Type B pancreatic cell (in vitro differentiated cells): ENCODE measurements around the gene C19orf25. TPM values are rescaled to one million over a fixed set of nuclear protein-coding genes. Genes with fewer than 3 reads are reported as not detected.
A peak's percentile ranks its signal among the peaks of the same experiment; 100 is the strongest.

Experiments used
- DNase-seq: peaks from one replicate; pipeline ENCODE4 v3.0.0; 2021; ENCODE audit warnings: mixed read lengths; ENCODE audit not compliant: unreplicated experiment; ENCODE audit errors: extremely low spot score
- H3K27ac Mint-ChIP-seq: 2 replicates; pipeline ENCODE4 v1.8.0; 2021; ENCODE audit warnings: mild to moderate bottlenecking, mixed read lengths
- H3K27me3 Mint-ChIP-seq: 2 replicates; pipeline ENCODE4 v1.8.0; 2021; ENCODE audit warnings: mixed read lengths
- H3K36me3 Mint-ChIP-seq: 2 replicates; pipeline ENCODE4 v1.8.0; 2021; ENCODE audit warnings: mixed read lengths
- H3K4me1 Mint-ChIP-seq: one replicate; pipeline ENCODE4 v1.8.0; 2021; ENCODE audit warnings: mixed read lengths; ENCODE audit not compliant: unreplicated experiment
- H3K4me3 Mint-ChIP-seq: 2 replicates; pipeline ENCODE4 v1.8.0; 2021; ENCODE audit warnings: mild to moderate bottlenecking, mixed read lengths
- H3K9me3 Mint-ChIP-seq: 2 replicates; pipeline ENCODE4 v1.8.0; 2021; ENCODE audit warnings: mixed read lengths
- total RNA-seq: library from RNA; stranded (reverse); gene quantifications from 2 replicates; pipeline ENCODE4 v1.2.1, GENCODE V29; 2021; ENCODE audit warnings: low replicate concordance
- TF ChIP-seq, protein P1 (sequence below): fragments of 200-600 bp; sonication (generic); conservative IDR thresholded peaks from 2 replicates; pipeline ENCODE4 v1.5.0; 2021; ENCODE audit warnings: antibody characterized with exemption, mild to moderate bottlenecking

Gene C19orf25
- total RNA-seq, 1 donor from 2014 or later, result 37.5 TPM

DNA sequence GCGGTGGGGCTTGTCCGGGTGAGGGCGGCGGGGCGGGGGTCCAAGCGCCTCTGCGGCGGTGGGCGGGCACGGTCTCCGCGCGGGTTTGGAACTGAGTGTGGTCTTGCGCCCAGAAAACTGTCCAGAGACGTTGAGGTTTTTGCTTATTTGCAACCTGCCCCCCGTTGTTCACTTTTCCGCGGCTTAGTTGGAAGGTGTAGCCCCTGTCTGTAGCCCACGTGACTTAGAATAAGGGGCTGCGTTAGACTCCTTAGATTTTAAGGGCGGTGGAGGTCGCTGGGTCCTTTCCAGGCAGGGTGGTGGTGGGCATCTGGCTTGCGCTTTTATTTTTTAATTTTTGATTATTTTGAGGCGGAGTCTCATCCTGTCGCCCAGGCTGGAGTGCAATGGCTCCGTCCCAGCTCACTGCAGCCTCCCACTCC is 40.1 kb downstream of the C19orf25 start:
- TF ChIP-seq, protein P1, sequence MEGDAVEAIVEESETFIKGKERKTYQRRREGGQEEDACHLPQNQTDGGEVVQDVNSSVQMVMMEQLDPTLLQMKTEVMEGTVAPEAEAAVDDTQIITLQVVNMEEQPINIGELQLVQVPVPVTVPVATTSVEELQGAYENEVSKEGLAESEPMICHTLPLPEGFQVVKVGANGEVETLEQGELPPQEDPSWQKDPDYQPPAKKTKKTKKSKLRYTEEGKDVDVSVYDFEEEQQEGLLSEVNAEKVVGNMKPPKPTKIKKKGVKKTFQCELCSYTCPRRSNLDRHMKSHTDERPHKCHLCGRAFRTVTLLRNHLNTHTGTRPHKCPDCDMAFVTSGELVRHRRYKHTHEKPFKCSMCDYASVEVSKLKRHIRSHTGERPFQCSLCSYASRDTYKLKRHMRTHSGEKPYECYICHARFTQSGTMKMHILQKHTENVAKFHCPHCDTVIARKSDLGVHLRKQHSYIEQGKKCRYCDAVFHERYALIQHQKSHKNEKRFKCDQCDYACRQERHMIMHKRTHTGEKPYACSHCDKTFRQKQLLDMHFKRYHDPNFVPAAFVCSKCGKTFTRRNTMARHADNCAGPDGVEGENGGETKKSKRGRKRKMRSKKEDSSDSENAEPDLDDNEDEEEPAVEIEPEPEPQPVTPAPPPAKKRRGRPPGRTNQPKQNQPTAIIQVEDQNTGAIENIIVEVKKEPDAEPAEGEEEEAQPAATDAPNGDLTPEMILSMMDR, result no peak
- H3K4me3 Mint-ChIP-seq, result peak overlapping the region; percentile 95
- H3K36me3 Mint-ChIP-seq, result peaks cover 9% of the 10 kb centered on the region
- H3K9me3 Mint-ChIP-seq, result no peaks in the 10 kb centered on the region
- peaks cover under 1% of the 10 kb centered on the region for H3K27me3 Mint-ChIP-seq
- H3K4me1 Mint-ChIP-seq, result peaks cover 8% of the 10 kb centered on the region
- no peak for DNase-seq
- H3K27ac Mint-ChIP-seq, result peak overlapping the region; percentile 95

DNA sequence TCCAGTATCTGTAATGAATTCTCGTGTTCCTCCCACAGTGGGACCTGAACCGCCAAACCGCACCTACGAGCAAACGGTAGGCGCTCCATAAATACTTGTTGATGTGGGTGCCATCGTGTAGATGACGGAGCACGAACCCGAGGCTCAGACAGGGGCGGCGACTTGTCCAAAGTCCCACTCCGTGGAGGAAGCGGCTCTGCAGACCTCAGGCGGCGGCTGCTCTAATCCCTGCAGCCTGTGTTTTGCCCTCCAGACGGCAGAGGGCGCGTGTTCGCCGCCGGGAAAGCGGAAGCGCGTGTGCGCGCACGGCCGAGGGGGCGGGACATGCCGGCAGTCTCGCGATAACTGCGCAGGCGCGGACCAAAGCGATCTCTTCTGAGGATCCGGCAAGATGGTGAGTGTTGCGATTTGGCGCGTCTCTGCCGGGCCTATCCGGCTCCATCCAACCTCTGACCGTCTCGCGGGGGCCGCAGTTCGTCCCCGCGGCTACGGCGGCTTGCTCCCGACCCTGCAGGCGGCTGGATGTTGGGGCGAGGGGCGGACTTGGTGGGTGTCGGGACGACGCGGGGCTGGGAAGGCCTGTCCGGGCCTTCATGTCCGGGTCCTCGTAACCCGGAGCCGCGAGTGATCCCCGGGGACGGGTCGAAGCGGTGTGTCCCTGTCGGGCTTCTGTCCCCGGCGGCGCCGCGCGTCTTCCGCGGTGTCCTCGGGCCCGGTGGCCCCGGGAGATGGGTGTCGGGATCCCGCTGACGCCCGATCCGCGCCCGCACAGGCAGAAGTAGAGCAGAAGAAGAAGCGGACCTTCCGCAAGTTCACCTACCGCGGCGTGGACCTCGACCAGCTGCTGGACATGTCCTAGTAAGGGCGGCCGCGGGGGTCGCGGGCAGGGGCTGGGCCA is 40.7 kb downstream of the C19orf25 start, which contains the start of gene RPS15:
RPS15 (plus strand) TSS at position 362 of the 898 bp plus-strand sequence; CDS start at position 392, 30 bp downstream.
- TF ChIP-seq, protein P1, result peak; percentile 91
- Mint-ChIP-seq H3K4me3 (peak within 1 kb of the TSS; percentile 95), H3K27me3 (no peaks in the 10 kb centered on the region), H3K9me3 (no peaks in the 10 kb centered on the region), H3K27ac (peak within 1 kb of the TSS; percentile 95), H3K4me1 (peaks cover 8% of the 10 kb centered on the region), H3K36me3 (peaks cover 9% of the 10 kb centered on the region)
- peak; percentile 98 for DNase-seq

DNA sequence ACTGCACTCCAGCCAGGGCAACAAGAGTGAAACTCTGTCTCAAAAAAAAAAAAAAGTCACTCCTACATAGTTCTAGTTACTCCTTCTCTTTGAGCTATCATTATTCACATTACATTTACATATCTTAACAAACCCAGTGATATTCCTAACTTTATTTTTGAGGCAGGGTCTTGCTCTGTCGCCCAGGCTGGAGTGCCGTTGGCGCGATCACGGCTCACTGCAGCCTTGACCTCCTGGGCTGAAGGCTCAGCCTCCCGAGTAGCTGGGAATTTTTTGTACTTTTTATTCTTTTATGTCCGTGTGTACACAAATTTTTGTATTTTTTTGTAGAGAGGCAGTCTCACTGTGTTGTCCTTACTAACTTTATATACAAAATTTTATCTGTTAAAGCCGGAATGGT is 41.4 kb downstream of the C19orf25 start:
- TF ChIP-seq, protein P1, result no peak
- Mint-ChIP-seq H3K27ac (peak overlapping the region; percentile 95), H3K4me1 (peaks cover 5% of the 10 kb centered on the region), H3K4me3 (peak overlapping the region; percentile 95), H3K36me3 (peaks cover 8% of the 10 kb centered on the region), H3K9me3 (no peaks in the 10 kb centered on the region), H3K27me3 (no peaks in the 10 kb centered on the region)
- no peak for DNase-seq

DNA sequence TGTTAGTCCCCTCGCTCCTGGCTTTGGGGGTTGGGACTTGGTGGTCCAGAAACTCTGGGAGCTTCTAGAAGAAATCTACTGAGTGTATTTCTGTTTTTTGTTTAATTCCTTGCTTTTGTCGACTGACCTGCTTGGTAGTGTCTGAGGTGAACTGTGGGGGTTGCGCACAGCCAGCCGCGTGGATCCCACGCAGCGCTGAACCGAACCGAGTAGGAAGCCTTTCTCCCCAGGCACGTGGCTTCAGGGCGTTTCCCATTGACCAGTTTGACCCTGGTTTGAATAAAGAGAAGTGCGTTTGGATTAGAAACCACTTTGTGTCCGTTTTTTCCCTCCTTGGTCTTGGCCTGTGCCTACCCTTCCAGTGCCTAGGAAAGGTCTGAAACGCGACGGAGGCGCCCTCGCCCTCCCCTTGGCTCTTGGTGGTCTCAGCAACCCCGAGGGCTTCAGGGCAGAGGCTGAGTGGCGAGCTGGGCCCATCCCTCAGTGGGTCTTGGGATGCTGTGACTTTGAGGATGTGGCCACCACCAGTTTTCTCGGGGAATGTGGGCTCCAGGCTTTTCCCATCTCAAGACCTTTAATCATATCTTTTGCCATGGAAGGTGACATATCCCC is 43.5 kb downstream of the C19orf25 start:
- Mint-ChIP-seq H3K36me3 (peaks cover 4% of the 10 kb centered on the region), H3K27me3 (no peaks in the 10 kb centered on the region), H3K9me3 (no peaks in the 10 kb centered on the region), H3K27ac (no peak overlapping the region), H3K4me1 (peaks cover 3% of the 10 kb centered on the region), H3K4me3 (no peak overlapping the region)
- TF ChIP-seq, protein P1, result no peak
- DNase-seq, result no peak

DNA sequence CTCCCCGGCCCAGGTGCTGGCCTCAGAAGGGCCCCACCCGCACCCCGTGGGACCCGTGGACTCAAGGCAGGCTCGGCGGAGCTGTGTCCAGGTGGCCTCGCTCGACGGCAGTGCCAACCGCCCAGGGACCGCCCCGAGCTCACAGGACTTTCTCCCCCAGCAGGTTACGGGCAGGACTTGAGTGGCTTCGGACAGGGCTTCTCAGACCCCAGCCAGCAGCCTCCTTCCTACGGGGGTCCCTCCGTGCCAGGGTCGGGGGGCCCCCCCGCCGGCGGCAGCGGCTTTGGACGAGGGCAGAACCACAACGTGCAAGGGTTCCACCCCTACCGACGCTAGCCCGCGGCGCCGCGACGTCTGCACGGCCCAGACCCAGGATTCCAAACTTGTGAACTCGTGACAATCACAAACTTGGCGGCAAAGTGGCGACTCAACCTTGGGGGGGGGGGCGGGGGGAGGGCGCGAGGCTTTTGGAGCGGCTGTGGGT is 44.4 kb downstream of the C19orf25 start:
- Mint-ChIP-seq H3K4me1 (peaks cover 1% of the 10 kb centered on the region), H3K9me3 (no peaks in the 10 kb centered on the region), H3K27ac (no peak overlapping the region), H3K4me3 (no peak overlapping the region), H3K36me3 (peaks cover 4% of the 10 kb centered on the region), H3K27me3 (no peaks in the 10 kb centered on the region)
- TF ChIP-seq, protein P1, result no peak
- no peak for DNase-seq
